ENCODE measurements around the gene TBKBP1.

TBKBP1 gene

GRCh38 chr17:47692895-47693730 is 848 bp upstream of the TBKBP1 start:
- TF ChIP-seq CTCF (IDR thresholded peaks at IDR 0.05; ENCODE audit: control insufficient read depth, insufficient read depth, low read depth, low read length, missing control alignments): no peak
- DNase-seq (ENCODE audit: low read depth): no peak

GRCh38 chr17:47694581-47695428 is 844 bp downstream of the TBKBP1 start:
- peak overlapping the region; percentile 82 for H3K4me3 ChIP-seq (ENCODE audit: control insufficient read depth, low read depth, low read length)
- no peak for TF ChIP-seq CTCF (IDR thresholded peaks at IDR 0.05; ENCODE audit: control insufficient read depth, insufficient read depth, low read depth, low read length, missing control alignments)
- no peak for DNase-seq (ENCODE audit: low read depth)

More at GRCh38 chr17:47692895-47693730, 848 bp upstream of the TBKBP1 start:
- H3K4me3 ChIP-seq (ENCODE audit: control insufficient read depth, low read depth, low read length): peak overlapping the region; percentile 82

- DNase-seq (ENCODE audit: low read depth): no peak
- TF ChIP-seq CTCF (IDR thresholded peaks at IDR 0.05; ENCODE audit: control insufficient read depth, insufficient read depth, low read depth, low read length, missing control alignments): no peak
- peak overlapping the region; percentile 82 for H3K4me3 ChIP-seq (ENCODE audit: control insufficient read depth, low read depth, low read length)
Observed at GRCh38 chr17:47695429-47696376, 1.7 kb downstream of the TBKBP1 start.

GRCh38 chr17:47696717-47697642 is 3.0 kb downstream of the TBKBP1 start:
- no peak for DNase-seq (ENCODE audit: low read depth)
- no peak for TF ChIP-seq CTCF (IDR thresholded peaks at IDR 0.05; ENCODE audit: control insufficient read depth, insufficient read depth, low read depth, low read length, missing control alignments)
- H3K4me3 ChIP-seq (ENCODE audit: control insufficient read depth, low read depth, low read length): no peak overlapping the region

GRCh38 chr17:47697906-47698711 is 4.1 kb downstream of the TBKBP1 start:
- no peak overlapping the region for H3K4me3 ChIP-seq (ENCODE audit: control insufficient read depth, low read depth, low read length)
- no peak for DNase-seq (ENCODE audit: low read depth)
- no peak for TF ChIP-seq CTCF (IDR thresholded peaks at IDR 0.05; ENCODE audit: control insufficient read depth, insufficient read depth, low read depth, low read length, missing control alignments)
